ENCODE measurements around the gene JAKMIP3.
"Not testable (repeated sequence)": the region's sequence is repeated elsewhere in the genome, so short reads cannot be mapped to it uniquely, and the experiment has no call there.

Gene JAKMIP3

DNA sequence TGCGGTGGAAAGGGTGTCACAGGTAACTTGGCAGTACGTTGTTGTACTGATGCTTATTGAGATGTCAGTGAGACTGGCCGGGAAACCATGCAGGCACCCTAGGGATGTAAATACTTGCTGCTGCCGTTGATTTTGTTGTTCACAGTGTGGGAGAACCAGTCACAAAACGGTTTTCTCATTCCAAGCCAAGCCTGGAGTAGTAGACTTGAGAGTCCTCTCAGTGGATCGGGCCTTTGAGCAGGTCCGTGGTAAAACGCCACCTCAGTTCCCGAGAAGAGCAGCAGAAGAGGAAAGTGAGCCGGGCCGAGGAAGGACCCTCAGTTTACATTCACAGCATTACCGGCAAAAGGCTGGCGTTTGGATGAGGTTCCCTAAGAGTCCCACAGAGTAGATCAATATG is 1.1 kb downstream of the JAKMIP3 start:
- no peak for DNase-seq

DNA sequence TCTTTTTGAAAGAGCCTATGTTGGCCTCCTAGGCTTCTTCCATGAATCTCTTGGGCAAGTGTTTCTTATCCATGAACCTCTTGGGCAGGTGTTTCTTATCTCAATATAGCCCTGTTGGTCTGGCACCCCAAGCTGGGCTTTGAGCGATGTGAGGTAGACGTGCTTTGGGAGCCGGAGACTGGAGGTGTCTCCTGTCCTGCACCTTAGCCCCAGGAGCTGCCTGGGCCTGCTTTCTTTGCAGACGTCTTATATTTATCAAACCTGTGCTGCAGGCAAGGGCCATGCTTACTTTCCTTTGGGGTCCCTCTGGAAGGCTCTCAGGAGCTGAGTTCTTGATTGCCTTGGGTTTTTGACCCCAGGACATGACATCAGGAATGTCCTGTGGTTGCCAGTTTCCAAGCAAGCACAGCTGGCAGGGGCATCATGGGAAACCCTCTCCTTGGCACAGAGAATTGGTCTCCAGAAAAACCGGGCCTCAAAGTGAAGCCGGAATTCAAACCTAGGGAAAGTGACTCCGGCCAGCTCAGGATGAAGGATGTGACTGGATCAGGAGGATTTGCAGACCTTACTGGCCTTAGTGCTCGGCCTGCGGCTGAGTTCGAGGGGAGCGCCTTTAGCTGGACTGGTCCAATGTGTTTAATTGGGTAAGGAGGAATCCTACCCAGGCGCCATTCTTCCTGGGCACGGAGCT is 2.8 kb downstream of the JAKMIP3 start:
- DNase-seq, result no peak

DNA sequence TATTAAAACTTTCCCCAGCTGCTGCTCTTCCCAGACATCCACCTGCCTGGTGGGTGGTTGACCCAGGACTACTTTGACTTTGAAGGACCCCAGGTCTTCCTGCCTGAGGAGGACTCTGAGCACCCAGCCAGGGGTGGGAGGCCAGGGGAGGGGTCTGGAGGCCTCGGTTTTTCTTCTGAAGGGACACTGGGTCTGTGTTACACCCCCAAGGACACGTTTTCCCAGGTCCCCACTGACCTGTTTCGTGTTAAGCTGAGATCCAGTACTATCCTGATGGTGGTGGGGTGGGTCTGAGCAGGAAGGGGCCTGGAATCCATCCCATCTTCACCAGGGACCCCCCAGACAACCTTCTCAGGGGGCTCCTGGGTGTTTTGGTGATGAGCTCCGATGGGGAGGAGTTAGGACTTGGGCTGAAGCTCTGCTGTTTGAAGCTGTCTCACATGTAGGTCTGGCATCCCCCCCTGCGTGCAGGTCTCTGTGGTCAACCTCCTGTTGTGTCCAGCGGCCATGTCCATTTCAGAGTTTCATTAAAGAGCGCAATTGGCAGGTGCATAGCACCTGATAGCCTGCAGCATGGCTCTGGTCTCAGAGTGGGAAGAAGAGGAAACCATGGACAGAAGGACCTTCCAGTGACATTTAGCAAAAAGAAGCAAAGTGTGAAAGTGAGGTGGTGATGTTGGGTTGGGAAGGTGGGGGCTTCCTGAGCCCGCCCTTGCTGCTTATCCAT is 3.5 kb downstream of the JAKMIP3 start:
- DNase-seq, result no peak

DNA sequence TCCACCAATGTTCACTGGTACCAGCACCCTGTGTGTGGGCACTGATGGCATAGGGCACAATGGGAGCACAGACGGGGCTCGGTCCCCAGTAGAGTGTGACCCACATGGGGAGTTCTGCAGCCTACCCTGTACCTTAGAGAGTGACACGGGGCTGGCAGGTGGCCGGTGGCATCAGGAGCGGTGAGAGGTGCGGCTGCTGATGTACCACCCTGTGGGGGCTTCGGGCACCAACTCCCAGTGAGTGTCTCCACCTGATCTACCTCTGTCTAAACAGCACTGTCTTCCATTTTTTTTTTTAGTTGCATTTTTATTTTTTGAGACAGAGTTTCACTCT is 4.1 kb downstream of the JAKMIP3 start:
- no peak for DNase-seq

DNA sequence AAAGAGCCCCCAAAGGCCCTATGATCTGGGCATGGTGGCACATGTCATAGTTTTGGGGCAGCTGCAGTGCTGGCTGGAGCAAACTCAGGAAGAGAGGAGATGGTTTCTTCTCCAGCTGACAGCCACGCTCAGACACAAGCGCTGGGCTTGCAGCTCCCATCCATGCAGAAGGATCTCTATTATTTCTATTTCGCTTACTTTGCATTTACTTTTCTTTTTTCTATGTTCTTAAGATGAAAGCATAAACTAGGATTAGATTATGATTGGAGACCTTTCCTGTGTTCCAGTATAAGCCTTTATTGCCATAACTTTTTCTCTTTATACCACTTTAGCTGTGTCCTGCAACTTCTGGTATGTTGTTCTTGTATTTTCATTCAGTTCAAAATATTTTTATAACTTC is 5.0 kb downstream of the JAKMIP3 start:
- DNase-seq, result no peak

DNA sequence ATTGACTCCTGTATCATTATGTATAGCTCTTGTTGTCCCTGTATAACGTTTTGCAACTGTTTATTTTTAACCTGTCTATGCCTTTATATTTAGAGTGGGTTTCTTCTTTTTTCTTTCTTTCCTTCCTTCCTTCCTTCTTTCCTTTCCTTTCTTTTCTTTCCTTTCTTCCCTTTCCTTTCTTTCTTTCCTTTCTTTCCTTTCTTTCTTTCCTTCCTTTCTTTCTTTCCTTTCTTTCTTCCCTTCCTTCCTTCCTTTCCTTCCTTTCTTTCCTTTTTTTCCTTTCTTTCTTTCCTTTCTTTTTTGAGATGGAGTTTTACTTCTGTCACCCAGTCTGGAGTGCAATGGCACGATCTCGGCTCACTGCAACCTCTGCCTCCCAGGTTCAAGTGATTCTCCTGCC is 5.9 kb downstream of the JAKMIP3 start:
- DNase-seq, result no peak

DNA sequence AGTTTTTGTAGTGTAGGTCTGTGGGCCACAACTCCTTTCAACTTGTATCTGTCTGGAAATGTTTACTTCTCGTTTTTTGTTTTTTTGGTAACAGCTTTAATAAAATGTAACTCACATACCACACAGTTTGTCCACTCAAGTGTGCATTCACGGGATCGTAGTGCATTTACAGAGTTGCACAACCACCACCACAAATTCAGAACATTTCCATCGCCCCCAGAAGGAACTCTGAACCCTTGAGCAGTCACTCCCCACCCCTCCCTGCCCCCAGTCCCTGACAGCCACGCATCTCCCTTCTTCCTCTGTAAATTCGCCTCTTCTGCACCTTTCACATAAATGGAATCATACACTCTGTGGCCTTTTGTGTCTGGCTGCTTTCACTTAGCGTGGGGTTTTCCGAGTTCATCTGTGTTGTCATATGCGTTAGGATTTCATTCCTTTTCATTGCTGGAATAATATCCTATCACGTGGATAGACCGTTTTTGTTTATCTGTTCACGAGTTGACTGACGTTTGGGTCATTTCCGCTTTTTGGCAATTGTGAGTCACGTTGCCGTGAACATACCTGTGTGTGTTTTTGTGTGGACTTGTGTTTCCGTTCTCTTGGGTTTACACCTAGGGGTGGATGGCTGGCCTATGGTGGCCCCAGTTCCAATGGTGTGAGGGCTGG is 10.3 kb downstream of the JAKMIP3 start:
- no peak for DNase-seq

DNA sequence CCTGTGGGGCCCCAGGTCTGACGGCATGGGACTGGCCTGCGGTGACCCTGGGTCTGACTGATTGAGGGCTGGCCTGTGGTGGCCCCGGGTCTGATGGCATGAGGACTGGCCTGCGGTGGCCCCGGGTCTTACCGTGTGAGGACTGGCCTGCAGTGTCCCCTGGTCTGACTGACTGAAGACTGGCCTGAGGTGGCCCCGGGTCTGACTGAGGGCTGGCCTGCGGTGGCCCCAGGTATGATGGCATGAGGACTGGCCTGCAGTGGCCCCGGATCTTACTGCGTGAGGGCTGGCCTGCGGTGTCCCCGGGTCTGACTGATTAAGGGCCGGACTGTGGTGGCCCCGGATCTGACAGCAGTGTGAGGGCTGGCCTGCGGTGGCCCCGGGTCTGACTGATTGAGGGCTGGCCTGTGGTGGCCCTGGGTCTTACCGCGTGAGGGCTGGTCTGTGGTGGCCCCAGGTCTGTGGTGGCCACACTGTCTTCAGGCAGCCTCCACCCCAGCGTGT is 10.9 kb downstream of the JAKMIP3 start:
- DNase-seq, result no peak

DNA sequence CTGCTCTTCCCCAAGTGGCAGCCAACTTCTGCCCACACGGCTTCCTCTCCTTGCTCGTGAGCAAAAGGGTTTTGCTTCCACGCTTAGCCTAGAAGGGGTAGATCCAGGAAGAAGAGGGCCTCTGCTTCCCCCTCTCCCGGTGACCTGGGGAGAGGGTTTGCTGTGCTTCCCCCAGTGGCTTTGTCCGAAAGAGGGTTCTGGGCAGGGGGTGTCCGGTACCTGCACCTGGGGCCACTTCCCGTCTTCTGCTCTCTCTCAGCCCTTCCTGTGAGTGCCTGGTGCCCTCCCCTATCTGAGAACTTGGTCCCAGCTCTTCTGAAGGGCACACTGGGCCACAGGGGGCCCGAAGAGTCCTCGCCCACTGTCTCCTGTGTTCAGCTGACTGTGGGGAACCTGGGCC is 11.3 kb downstream of the JAKMIP3 start:
- no peak for DNase-seq

DNA sequence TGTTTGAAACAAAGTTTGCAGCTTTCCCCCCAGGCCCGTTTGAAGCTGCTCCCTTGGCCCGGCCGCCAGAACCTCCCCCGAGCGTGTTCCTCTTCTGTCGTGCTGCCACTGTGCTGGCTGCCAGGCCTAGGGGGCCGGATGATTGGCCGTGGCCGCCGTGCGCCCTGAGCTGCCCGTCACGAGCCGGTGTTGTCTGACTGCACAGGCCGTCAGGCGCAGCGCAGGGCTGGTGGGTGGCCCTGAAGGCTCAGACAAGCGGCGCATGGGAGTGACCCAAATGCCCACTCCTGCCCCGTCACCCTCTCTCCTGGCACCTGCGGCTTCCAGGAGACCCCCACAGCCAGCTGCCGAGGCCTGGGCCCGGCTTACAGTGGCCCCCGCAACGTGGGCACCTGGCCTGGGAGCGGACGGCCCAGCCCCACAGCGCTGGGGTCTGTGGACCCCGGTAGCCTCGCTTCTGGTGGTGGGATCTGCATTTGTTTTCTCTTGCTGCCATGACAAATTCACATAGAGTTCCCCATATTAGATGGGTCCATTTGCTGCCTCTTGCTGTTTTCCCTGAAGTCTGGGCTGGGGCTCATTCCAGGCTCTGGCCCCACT is 13.1 kb downstream of the JAKMIP3 start:
- DNase-seq, result no peak

DNA sequence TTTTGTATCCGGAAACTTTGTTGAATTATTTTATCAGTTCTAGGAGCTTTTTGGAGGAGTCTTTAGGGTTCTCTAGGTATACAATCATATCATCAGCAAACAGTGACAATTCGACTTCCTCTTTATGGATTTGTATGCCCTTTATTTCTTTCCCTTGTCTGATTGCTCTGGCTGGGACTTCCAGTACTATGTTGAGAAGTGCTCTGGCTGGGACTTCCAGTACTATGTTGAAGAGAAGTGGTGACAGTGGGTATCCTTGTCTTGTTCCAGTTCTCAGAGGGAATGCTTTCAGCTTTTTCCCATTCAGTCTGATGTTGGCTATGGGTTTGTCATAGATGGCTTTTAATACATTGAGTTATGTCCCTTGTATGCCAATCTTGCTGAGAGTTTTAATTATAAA is 18.6 kb downstream of the JAKMIP3 start:
- DNase-seq, result not testable (repeated sequence)

DNA sequence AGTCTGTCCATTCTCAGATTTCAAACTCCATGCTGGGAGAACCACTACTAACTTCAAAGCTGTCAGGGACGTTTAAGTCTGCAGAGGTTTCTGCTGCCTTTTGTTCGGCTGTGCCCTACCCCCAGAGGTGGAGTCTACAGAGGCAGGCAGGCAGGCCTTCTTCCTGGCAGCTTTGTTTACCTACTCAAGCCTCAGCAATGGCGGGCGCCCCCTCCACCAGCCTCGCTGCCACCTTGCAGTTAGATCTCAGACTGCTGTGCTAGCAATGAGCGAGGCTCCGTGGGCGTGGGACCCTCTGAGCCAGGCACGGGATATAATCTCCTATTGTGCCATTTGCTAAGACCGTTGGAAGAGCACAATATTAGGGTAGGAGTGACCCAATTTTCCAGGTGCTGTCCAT is 27.5 kb downstream of the JAKMIP3 start:
- not testable (repeated sequence) for DNase-seq

DNA sequence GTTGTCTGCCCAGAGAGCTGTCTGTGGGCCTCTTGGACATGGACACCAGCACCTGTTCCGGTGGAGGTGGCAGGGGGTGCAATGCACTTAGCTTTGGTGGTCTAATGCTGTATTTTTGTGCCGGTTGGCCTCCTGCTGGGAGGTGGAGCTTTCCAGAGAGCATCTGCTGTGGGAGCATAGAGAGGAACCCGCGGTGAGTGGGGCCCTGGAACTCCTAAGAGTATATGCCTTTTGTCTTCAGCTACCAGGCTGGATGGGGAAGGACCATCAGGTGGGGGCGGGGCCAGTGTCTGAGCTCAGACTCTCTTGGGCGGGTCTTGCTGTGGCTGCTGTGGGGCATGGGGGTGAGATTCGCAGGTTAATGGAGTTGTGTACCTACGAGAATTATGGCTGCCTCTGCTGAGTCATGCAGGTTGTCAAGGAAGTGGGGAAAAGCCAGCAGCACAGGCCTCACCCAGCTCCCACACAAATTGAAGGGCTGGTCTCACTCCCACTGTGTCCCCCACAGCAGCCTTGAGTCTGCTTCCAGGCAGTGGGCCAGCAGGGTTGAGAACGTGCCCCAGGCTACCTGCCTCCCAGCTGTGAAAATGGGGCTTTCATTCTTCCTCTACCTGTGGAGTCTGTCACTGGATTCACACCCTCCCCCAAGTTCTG is 29.0 kb downstream of the JAKMIP3 start:
- DNase-seq, result no peak

DNA sequence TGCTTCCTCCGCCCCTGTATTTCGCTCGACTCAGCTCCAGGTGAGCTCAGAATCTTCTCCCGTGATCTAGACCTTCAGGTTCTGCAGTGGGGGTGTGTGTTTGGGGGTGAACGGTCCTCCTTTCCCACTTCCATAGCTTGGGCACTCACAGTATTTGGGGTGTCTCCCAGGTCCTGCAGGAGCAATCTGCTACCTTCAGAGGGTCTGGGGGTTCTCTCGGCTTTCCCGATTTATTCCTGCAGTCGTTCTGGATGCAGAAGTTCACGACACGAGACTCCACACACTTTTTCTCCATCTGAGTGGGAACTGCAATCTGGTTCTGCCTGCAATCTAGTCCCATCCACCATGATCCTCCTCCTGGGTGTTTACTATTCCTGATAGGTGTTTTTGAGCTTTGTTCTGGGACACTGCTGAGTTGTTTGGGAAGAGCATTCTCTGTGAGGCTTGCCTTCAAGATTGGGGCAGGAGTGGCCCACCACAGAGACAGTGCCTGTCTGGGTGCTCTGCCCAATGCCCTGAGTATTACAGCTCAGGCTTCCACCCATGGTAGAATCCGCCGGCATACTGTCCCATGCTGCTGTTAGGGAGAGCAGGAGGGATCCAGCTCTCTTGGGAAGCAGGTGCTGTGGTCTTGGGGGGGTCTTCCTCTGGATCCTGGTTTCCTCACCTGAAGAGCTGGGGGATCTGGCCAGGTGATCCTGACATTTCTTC is 29.8 kb downstream of the JAKMIP3 start:
- DNase-seq, result no peak

DNA sequence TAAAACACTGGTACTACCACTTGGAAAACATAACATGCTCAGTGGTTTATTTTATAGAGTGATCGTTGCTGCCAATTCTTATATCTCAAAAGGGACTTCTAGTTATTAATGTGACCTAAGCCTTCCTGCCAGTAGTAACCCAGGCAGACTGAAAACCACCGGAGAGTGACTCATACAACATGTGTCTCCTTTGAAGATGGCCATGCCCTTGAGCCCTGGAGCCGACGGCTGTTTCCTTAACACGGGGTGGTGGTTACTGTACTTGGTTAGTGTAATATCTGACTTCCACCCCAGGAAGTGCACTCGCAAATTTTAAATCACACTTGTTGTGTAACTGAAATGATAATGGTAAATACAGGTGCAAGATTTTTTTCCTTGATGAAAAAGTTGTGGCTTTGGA is 30.5 kb downstream of the JAKMIP3 start:
- DNase-seq, result no peak

DNA sequence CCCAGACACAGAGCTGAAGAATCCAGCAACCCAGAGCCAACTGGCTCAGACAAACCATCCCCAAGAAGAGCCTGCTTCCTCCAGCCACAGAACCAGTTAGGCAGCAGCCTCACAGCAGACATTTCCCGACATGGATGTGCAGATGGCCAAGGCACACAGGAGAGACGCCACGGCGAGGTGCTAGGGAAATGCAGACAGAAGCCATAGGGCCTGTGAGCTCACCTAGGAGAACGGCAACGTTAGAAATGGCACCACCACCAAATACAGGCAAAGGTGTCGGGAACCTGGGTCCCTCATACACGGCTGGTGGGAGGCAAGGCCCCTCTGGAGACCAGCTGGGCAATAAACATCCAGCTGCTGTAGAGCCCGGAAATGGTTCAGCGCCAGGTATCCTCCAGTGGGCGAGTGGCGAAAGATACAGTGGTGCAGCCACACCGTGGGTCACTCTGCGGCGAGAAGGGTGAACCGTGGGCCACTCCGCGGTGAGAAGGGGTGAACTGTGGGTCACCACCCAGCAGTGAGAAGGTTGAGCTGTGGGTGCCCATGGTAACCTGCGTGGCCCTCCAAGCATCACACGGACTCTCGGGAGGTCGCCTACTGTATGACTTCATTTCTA is 31.2 kb downstream of the JAKMIP3 start:
- no peak for DNase-seq

DNA sequence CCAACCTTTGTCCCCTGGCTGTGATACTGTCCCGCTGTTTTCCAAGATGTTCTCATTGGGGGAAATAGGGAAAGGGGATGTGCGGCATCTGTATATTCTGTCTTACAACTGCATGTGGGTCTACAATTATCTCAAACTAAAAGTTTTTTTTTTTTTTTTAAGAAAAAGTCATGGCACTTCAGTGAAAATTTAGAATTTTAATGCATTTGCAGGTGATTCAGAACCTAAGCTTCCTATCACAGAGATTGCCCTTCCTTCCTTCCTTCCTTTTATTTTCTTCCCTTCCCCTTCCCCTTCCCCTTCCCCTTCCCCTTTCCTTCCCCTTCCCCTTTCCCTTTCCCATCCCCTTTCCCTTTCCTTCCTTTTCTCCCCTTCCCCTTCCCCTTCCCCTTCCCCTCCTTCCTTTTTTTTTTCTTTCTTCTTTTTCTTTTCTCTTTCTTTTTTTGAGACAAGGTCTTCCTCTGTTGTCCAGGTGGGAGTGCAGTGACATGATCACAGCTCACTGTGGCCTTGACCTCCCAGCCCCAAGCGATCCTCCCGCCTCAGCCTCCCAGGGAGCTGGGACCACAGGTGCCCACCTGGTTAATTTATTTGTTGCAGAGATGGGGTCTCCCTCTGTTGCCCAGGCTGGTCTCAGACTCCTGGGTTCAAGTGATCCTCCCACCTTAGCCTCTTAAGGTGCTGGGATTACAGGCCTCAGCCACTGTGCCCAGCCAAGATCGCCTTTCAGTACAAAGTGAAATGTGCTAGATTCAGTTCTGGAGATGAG is 32.0 kb downstream of the JAKMIP3 start:
- no peak for DNase-seq

DNA sequence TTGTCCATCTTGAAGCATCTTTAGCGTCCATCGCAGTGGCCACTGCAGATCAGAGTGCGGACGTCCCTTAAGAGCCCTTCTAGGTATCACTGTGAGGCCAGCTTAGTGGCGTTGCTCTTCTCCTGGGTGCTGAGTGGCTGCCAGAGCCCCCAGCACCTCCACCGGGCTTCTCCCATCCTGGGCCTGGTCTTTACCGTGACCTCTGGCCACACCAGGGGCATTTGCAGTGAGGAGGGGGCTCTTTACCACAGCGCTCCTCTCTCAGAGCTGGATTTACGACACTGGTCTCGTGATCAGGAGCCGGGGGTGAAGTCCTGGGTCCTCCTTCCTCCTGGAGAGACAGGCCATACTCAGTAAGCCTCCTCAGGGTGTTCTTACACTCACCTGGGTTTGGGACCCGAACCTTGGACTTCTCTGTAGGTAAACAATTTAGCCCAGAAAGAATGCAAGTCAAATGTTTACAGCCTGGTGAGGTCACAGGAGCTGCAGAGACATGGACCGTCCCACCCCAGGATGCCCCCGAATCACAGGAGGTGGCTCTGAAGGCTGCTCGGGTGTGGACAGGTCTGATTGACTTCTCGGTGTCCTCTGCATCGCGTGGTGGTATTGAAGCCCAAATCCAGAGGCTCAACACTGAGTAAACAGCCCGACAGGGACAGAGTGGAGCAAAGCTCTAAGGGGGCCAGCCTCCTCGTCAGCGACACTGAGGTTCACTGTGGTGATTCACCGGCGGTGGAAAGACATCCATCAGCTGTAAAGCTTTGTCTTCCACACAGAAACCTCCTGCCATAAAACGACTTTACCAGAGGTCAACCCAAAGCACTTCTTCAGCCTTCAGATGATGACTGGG is 33.0 kb downstream of the JAKMIP3 start:
- no peak for DNase-seq

DNA sequence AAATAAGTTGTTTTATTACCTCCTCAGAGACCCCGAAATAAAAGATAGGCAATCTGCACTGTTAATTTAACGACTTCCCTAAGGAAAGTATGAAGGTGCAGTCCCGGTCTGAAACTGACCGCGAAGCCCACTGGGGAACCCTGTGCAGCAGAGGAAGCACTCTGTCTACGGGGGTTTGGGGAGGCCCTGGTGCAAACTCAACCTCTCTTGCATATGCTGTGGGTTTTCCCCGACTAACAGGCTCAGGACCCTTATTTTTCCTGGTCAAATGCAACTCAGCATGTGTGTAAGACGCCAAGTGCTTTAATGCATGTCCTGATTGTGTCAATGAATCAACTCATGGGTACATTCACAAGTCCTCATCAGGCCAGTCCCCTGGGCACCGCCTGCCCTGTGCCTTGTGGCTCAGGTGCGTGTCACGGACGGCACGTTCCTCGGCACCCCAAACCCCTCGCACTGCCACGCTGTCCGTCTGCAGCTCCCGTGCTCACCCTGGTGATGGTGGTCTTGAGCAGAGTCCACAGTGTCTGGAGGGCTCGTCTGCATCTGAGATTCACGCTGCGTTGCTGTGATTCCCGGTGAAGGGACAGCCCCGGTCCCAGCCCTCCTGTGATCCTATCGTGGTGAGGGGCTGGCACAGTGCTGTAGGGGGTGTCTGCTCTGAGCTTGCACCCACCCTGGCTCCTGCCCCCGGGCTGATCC is 33.8 kb downstream of the JAKMIP3 start:
- no peak for DNase-seq

DNA sequence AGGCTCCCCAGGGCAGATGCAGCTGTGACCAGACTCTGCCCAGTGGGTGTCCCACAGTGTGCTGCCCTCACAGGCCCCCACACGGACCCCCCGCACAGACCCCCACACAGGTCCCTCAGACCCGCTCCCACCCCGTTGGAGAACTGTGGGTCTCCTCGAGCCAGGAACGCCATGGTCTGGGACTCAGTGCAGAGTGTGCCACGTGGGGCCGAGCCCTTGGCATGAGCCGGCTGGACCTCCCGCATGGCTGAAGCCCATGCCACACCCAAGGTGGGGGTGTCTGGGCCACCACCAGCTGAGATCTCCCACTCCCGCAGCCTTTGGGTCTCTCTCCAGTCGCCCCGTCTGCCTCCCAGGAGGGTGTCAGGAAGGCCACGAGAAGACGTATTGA is 34.3 kb downstream of the JAKMIP3 start:
- no peak for DNase-seq

Measured in KG1 (cell line).